MM.1S (cell line): Measurements from ENCODE around the gene FAM53A.

Experiments
- CTCF ChIP-seq: fragments of 300-600 bp; sonication (generic); IDR thresholded peaks from 2 replicates; pipeline ENCODE4 v1.5.1; 2016; ENCODE audit warnings: antibody characterized with exemption, low read length, mixed read lengths
- EZH2phosphoT487 ChIP-seq: fragments of 300-600 bp; sonication (generic); IDR thresholded peaks from 2 replicates; pipeline ENCODE4 v1.6.1; 2018; ENCODE audit warnings: antibody characterized with exemption, low read length

GRCh38 chr4:1732911-1733310 lies 48.8 kb upstream of the FAM53A start:
- TF ChIP-seq CTCF: no peak
- no peak for TF ChIP-seq EZH2phosphoT487
